ENCODE data around the gene CTSS.
"Not testable (repeated sequence)": the region's sequence is repeated elsewhere in the genome, so short reads cannot be mapped to it uniquely, and the experiment has no call there.

CTSS gene

DNA sequence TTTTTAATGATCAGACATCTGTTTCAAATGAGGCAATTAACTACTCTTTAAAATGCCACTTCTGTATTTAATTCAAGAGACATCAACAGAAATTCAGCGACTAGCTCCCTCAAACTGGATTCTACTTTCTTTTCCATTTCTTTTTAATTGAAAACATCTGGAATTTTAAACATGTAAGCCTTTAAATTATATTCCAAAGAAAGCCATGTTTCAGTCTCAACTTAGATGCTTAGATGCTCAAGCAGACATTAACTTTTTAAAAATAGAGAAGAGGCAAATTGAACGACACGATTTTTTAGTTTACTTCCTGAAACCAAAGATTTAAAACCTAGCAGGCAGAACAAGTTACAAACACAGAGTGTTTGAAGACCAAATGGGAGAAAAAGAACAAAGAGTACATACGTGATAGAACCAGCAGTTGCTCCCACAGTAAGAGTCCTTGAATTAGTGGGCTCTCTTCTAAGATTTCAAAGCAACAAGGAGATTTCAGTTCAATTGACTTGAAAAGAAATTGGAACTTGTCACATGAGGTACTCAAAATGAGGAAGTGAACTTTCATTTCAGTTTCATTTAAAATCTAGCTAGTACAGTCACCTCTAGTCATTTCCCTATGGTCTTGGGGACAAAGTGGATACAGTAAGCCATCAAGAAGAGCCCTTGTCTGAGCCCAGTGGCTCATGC is at the start of gene CTSS:
Gene CTSS (minus strand): TSS at position 483 of the 681 bp plus-strand sequence. CDS start 1,015 bp downstream, outside the sequence.
- no peak for DNase-seq

DNA sequence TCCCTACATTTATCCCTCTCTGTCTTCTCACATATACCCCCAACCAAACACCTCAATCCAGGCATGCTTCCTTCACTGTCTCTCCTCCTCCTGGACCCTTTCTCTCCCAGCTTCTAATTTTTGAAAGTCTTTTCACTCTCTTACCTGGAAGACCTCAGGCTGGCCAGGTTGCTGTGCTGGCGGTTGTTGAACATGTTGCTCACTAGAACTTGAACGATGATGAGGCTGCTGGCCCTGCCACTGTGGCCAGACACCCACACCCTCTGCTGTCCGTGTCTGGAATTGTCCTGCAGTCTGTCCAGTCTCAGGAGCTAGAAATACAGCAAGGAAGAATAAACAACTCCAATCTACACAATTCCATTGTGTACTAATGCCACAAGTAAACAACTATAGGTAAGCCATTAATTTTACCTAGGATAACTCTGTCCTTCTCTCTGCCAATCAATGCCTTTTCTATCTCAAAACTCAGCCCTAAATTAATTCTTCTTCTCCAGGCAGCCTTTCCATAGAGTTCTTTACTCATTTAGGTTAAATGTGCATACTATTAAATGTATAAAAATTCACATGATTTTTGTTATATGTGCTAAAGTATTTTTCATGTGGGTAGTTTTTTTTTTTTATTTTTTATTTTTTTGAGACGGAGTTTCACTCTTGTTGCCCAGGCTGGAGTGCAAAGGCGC is 47.6 kb upstream of the CTSS start:
- DNase-seq, result no peak

DNA sequence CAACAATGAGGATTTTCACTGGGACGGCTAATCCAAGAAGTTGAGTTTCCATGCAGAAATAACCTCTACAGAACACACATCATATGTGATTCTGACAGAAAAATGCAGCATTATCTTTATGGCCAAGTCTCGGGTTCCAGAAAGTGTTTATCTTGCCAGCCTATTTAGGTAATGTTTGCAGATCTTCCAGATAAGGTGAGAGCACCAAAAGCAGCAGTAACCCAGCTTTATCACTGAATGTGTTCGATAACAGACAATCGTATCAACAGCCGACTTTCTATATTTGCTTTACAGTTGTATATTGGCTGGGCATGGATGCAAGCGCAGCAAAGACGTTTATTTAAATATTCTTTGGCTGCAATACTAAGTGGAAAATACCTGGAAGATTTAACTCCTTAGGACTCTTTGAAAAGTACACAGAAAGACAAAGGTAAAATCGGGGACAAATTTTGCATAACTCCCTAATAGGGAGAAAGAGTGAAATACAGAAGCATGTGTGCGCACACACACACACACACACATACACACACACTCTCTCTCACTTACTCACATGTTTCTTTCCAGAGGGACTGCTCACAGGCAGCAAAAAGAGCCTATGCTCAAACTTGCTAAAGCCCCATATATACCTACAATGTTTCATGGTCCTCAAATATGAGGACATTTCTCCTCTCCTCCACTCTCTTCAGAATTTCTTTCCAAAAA is 45.5 kb upstream of the CTSS start:
- DNase-seq, result no peak

DNA sequence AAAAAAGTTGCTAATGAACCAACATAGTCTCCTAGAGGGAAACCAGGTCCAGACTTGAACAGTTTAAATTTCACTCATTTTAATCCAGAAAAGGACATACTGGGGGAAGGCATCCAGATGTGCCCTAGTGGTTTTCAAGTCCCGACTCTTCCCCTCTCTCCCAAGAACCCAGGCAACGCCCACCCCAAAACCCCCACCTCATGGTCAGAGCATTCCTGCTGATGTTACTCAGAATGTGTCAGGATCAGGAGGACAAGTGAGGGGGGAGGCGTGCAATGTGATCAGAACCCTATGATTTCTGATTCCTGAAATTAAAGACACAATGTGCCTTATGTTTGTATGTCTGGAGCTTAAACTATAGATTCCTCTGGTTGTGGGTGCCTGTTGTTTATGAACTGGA is 44.1 kb upstream of the CTSS start:
- DNase-seq, result no peak

DNA sequence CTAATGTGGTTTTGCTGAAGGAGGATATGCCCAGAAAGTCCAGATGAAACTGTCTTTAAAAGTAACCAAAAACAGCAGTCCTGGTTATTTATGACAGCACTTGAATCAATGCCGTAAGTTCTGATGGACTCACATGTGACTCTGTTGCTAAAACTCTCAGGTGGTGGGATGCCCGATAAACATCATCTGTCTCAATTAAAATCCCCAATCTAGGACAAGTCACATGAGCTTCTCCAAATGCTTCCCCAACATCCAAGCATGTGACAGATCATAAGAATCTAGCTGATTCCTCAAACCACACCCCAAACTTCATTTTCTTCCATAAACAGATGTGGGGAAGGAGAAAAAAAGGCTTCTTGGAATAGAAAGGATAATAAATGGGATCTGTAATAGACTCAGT is 43.3 kb upstream of the CTSS start:
- DNase-seq, result no peak

DNA sequence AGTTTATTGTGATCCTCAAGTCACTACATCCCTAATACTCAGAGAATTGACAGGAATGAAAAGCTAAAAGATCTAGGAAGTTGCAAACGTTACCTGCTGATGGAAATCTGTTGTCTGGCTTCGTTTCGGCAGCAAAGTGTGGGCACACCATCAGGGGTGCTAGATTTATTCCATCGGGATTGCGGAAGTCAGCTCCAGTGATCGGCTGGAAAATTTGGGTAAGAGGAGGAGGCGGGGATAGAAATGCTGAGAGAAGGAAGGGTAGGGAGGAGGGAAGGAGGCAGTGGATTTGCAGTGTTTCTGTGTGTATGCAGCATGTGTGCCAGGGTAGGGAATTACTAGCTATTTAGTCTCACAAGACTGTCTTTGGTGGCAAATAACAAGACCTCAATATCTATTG is 42.5 kb upstream of the CTSS start, which contains the start of gene CTSK:
Gene CTSK (minus strand): TSS at position 140 of the 400 bp plus-strand sequence. CDS start 1,455 bp downstream, outside the sequence.
- DNase-seq, result no peak

DNA sequence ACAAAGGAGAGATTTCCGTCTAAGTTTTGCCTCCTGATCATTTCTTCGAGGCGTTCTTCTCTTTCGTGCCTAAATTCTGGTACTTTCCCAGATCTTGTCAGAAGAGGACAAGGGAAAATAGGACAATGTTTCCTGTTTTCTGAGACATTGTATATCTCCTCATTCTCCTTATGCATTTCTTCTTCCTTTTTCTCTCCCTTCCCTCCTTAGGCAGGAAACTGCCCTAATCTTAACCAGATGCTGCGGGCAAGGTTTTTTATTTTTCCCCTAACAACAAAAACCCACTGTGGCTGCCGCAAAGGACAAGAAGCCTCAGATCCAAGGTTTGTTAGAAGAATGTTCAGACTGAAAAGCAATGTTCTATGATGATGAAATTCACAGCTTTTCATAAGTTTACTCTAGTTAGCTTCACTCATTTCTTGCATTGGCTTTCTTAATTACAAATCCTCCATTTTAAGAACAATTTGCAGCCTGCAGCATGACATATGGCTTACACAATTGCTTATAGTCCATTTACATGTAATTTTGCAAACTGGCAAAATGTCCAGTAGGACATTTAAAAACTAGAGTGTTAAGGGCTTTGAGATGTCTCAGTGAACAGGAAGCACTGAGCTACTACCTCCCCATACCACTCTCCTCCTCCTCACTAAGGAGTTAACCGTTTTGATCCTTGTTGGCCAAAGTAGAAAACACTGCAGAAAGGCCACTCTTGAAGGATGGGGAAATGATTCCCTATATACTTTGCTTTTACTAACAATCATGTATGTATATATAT is 41.9 kb upstream of the CTSS start:
- no peak for DNase-seq

DNA sequence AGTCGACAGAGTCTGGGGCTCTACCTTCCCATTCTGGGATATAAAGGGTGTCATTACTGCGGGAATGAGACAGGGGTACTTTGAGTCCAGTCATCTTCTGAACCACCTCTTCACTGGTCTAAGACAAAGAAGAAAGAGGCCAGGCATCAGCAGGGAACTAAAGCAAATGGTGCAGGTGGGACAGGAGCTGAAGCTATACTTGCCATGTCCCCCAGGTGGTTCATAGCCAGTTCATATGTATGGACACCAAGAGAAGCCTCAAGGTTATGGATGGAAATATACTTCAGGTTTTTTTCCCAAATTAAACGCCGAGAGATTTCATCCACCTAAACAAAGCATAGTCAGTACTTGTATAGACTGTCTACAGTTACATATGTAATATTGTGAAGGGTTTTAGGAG is 40.3 kb upstream of the CTSS start:
- no peak for DNase-seq

DNA sequence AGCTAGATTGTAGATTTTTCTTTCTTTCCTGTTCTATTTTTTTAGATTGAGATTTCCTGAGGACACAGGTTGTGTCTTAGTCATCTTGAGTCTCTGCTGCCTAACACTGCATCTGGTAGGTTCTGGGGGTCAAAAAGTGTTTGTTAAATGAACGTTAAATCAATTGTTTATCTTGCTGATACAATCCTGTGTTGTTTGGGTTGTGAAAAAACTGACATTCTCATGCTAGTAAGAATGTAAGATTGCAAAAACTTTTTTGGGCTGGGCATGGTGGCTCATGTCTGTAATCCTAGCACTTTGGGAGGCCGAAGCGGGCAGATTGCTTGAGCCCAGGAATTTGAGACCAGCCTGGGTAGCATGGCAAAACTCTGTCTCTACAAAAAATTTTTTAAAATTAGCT is 39.1 kb upstream of the CTSS start:
- no peak for DNase-seq

DNA sequence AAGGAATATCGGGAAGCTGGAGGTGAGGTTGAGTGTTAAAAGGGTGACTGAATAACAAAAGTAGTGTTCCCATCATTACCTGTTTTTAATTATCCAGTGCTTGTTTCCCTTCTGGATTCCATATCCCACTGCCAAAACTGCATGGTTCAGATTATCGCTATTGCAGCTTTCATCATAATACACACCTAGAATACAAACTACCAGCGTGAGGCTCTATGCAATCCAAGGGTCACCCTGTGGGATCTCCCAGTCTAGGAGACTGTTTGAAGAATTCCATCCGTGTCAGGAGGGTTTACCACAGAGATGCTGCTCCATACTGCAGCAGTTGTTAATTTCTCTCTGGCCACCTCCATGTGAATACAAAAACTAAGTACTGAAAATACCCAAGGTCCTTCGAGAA is 33.5 kb upstream of the CTSS start:
- no peak for DNase-seq

DNA sequence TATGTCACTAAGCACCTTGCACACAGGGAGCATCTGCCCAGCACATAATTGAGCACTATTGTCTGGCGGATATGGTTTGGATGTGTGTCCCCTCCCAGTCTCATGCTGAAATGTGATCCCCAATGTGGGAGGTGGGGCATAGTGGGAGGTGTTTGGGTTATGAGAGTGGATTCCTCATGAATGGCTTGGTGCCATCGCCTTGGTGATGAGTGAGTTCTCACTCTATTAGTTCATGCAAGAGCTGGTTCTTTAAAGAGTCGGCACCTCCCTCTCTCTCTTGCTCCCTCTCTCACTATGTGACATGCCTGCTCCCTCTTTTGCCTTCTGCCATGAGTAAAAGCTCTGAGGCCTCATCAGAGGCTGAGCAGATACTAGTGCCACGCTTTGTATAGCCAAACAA is 32.9 kb upstream of the CTSS start:
- DNase-seq, result no peak

DNA sequence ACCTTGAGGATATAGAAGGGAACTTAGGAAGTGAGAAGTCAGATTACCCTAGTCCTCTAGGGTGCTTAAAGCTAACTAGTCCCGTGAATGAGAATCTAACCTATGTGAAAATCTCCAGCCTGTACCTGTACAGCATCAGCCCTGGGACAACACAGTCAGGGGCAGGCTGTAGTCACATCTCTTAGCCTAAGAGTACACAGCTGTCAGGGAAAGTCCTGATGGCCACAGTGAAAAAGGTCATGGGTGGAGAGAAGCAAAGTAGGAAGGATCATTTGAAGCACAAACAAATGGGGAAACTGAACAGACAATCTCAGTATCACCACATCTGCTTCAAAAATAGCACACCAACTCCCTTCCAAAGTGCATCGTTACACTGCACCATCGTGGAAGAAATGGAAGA is 30.8 kb upstream of the CTSS start:
- no peak for DNase-seq

DNA sequence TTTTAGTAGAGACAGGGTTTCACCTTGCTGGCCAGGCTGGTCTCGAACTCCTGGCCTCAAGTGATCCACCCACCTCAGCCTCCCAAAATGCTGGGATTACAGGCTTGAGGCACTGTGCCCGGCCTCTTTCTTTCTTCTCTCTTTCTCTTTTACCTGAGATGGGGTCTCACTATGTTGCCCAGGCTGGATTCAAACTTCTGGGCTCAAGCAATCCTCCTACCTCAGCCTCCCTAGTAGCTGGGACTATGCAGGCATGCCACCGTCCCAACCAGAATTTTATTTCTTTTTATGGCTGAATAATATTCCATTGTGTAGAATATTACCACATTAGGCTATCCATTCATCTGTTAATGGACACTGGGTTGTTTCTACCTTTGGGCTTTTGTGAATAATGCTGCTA is 28.2 kb upstream of the CTSS start:
- DNase-seq, result not testable (repeated sequence)

DNA sequence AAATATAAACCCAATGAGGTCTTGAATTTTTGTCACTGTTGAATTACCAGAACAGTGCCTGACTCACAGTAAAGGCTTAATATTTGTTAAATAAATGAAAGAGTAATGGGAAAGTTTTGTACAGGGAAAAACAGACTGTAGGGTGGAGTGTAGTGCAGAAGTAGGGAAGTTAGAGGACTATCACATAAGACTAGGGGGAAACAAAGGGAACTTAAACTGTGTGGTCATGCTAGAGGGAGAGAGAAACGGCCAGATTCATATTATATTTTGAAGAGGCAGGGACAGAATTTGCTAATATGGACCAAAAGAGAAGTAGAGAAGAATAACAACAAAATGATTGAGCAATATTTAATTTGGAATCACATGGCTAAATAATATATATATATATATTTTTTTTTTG is 27.6 kb upstream of the CTSS start:
- DNase-seq, result no peak

DNA sequence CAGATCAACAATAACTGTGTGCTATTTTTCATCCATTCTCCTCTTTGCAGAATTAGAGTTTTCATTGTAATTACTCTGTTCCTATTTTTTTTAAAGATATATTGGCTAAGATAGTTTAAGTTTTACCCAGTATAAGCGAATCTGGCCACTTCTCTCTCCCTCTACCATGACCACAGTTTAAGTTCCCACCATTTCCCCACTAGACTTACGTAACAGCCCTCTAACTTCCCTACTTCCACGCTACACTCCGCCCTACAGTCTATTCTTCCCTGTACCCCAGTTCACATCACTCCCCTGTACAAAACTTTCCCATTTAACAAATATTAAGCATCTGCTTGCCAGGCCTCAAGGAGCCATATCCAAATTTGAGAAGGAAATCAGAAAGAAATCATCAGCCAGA is 26.0 kb upstream of the CTSS start:
- DNase-seq, result no peak

DNA sequence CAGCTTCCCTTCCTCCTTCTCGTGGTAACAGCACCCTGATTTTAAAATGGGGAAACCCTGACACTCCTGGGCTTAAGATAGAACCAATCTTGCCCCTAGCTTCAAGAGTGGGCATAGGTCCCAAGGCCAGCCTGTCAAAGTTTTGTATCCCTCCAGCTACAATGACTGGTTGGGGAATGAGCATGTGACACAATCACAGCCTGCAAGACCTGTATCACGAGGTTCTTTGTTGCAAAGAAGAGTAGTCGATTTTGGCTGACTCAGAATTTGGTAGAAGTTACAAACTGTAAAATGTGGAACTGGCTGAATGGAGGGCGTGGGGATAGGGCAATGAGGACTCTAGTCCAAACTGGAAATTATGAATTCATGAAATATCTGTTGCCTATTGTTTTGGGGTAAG is 23.8 kb upstream of the CTSS start:
- DNase-seq, result no peak

DNA sequence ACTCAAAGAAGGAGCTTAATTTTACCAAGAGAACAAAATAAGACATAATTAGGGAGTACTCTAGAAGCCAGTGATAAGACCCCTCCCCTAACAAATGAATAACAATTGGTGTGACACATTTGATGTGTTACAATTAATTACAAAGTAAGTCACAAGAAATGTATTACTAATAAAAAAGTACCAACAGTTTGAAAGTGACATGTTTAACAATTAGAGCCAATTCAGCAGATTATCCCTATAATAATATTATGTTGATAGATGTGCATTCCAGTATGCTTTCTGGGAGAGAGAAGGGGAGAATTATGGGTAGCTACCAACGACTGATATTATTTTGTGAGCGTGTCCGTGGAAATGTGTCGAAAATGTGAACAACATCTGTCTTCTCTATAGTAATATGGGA is 23.4 kb upstream of the CTSS start:
- no peak for DNase-seq

DNA sequence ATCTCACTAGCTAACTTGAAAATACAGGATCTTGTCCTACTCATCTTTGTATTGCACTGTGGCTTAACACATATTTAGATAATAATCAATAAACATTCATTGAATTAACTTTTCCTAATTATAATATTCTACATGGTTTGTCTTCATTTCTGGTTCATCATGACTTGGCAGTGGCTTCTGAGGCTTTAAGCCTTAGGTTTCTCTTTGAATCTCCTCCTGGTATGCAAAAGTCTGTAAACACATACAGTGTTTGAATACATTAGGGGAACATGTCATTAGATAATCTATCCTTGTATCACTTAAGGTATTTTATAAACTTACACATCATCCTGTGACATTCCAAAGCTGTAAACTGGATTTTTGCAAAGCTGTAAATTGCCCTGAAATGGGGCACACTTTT is 21.9 kb upstream of the CTSS start:
- DNase-seq, result no peak

DNA sequence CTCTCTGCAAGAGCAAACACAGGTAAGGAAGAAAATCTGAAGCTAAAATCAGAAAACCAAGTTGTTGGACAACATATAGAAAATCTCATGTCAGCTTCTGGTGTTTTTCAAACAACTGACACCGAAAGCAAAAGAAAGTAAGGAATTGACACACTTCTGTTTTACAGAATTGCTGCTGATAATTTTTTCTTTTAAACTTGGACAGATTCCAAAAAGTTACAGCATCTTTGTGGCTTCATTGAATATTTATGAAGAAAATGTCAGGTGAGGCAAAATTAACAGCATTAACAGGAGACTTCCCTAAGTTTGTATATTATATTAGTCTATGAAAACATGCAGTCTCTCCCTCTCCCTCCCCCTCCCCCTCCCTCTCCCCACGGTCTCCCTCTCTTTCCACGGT is 14.9 kb upstream of the CTSS start:
- no peak for DNase-seq

DNA sequence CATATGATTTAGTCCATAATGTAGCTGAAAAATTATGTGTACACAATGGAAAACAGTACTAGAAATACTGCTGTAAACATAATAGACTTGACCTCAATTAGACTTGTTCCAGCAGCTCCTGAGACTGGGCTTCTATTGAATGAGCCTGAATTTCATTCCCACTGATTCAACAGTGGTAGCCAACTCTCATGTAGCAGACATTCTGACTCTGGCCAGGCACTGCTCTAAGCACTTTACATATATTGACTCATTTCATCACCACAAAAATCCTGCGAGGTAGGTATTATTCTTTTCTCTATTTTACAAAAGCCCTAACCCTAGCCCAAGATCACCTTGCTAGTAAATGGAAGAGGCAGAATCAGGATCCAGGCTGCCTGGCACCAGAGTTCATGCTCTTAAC is 12.8 kb upstream of the CTSS start:
- no peak for DNase-seq

DNA sequence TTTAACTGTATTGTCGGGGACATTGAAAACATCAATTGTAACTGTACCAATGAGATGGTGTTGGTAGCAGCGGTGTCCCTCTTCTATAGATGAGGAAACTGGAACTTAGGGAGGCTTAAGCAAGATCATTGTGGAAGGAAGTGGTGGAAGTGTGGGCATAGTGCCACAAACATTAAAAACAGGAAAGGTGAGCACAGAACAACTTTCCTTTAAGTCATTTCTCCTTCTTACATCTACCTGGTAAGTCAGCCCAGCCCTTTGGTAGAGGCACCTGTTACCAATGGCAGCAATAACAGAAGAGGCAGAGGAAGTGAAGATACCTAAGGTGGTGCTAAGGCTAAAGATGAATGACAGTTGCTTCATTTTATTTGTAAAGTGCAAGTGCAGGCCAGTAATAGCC is 12.0 kb upstream of the CTSS start:
- DNase-seq, result no peak

DNA sequence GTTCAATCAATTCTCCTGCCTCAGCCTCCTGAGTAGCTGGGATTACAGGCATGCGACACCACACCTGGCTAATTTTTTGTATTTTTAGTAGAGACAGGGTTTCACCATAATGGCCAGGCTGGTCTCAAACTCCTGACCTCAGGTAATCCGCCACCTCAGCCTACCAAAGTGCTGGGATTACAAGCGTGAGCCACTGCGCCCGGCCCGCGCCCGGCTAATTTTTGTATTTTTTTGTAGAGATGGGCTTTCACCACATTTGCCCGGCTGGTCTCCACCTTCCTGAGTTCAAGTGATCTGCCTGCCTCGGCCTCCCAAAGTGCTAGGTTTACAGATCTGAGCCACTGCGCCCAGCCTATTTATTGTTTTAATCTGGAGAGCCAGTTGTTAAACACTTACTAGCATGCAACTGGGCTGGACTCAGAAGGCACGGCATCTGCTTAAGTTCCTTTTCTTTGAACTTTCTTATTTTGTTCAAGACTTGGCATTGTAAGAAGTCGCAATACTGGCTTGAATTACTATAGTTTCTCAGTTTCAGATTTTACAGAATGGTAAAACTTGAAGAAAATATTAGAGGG is 10.4 kb upstream of the CTSS start:
- not testable (repeated sequence) for DNase-seq

DNA sequence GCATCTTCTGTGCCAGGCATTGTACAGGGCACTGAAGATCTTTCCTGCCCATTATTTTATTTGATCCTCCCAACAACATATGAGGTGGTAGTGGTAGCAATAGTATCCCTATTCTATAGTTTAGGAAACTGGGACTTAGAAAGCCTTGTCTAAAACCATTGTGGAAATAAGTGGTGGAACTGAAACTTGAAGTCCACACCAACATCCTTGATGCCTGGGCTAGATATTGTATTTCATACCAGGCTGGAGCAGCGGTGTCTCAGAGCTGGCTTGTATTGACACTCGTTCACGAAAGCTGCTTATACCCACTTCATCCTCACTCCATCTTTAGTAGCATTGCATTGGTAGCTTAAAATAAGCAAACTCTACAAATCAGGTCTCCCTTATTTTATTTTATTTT is 9.7 kb upstream of the CTSS start:
- DNase-seq, result no peak
